HUES48 (cell line): ENCODE data around the gene HEATR5B.

ENCODE experiments used
- H3K27ac ChIP-seq: one replicate; pipeline ENCODE4 v1.7.0; 2013; ENCODE audit warnings: low read depth, low read length, inconsistent platforms
- H3K27me3 ChIP-seq: 2 replicates; pipeline ENCODE4 v1.6.1; 2013; ENCODE audit warnings: mild to moderate bottlenecking, low read length; ENCODE audit not compliant: control insufficient read depth, insufficient read depth
- H3K36me3 ChIP-seq: 2 replicates; pipeline ENCODE4 v1.6.1; 2013; ENCODE audit warnings: low read length; ENCODE audit not compliant: control insufficient read depth, insufficient read depth
- H3K4me1 ChIP-seq: 2 replicates; pipeline ENCODE4 v1.6.1; 2013; ENCODE audit warnings: mild to moderate bottlenecking, low read length; ENCODE audit not compliant: control insufficient read depth, insufficient read depth
- H3K4me3 ChIP-seq: 2 replicates; pipeline ENCODE4 v1.5.1; 2013; ENCODE audit warnings: mild to moderate bottlenecking, low read depth, low read length
- H3K9ac ChIP-seq: 2 replicates; pipeline ENCODE4 v1.6.1; 2013; ENCODE audit warnings: mild to moderate bottlenecking, low read depth, low read length, moderate library complexity
- H3K9me3 ChIP-seq: 2 replicates; pipeline ENCODE4 v1.6.1; 2013; ENCODE audit warnings: low read length; ENCODE audit not compliant: control insufficient read depth, insufficient read depth

HEATR5B gene

GRCh38 chr2:37068686-37069085 lies 15.5 kb downstream of the HEATR5B start:
- H3K27ac ChIP-seq: no peak overlapping the region
- H3K27me3 ChIP-seq: no peaks in the 10 kb centered on the region
- no peaks in the 10 kb centered on the region for H3K9me3 ChIP-seq
- H3K9ac ChIP-seq: no peak overlapping the region
- peaks cover 42% of the 10 kb centered on the region for H3K36me3 ChIP-seq
- H3K4me1 ChIP-seq: no peaks in the 10 kb centered on the region
- no peak overlapping the region for H3K4me3 ChIP-seq

DNA sequence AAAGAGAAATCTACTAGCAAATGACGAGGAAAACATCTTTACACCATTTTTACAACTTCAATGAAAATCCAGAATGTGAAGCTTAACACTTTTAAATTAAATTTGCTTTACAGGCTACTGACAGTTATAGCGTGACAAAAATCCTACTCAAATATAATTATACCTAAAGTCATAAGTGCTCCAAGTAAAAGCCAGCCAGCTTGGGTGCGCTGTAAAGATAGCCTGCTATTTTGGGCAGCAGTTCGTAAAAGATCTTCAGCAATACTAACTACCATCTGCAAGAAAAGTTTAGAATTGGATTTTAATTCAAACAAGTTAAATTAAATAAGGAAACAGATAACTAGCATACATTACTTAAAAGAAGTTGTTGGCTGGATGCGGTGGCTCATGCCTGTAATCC lies 22.4 kb downstream of the HEATR5B start:
- Histone ChIP-seq H3K4me1 (no peaks in the 10 kb centered on the region), H3K27me3 (no peaks in the 10 kb centered on the region), H3K4me3 (no peak overlapping the region), H3K27ac (no peak overlapping the region), H3K9ac (no peak overlapping the region), H3K9me3 (no peaks in the 10 kb centered on the region), H3K36me3 (peaks cover 71% of the 10 kb centered on the region)

DNA sequence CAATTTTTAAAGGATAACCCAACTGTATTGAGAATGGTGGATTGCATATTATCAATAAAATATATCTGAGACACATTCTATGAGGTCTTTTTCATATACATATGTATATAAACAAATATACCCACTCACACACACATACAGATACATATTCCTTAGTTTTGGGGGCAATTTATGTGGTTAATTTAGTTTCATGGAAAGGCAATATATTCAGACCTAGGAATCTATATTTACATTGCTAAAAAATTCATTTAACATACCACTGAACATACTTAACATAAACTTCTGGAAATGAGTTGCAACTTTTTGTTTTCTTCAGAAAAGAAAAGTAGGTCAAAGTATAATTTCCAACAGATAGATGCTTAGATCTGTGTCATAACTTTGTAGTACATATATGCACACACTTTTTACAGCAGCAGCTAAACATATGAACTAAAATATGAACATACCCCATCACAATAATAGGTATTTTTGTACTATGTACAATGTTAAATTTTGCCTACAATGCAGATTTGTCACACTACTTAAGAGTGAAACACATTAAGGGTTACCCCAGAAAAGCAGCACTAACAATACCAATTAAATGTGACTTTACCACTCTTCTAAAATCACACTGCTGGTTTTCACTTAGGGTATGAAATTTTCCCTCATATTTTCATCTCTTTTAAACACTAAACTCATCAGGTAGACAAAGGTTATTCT lies 23.0 kb downstream of the HEATR5B start:
- no peak overlapping the region for H3K9ac ChIP-seq
- H3K27me3 ChIP-seq: no peaks in the 10 kb centered on the region
- peaks cover 77% of the 10 kb centered on the region for H3K36me3 ChIP-seq
- H3K4me3 ChIP-seq: no peak overlapping the region
- H3K4me1 ChIP-seq: no peaks in the 10 kb centered on the region
- no peaks in the 10 kb centered on the region for H3K9me3 ChIP-seq
- H3K27ac ChIP-seq: no peak overlapping the region

GRCh38 chr2:37060446-37060845 lies 23.7 kb downstream of the HEATR5B start:
- H3K27me3 ChIP-seq: no peaks in the 10 kb centered on the region
- H3K9ac ChIP-seq: no peak overlapping the region
- H3K4me1 ChIP-seq: no peaks in the 10 kb centered on the region
- no peaks in the 10 kb centered on the region for H3K9me3 ChIP-seq
- no peak overlapping the region for H3K27ac ChIP-seq
- no peak overlapping the region for H3K4me3 ChIP-seq
- peaks cover 81% of the 10 kb centered on the region for H3K36me3 ChIP-seq

- Histone ChIP-seq H3K9me3 (no peaks in the 10 kb centered on the region), H3K9ac (no peak overlapping the region), H3K4me1 (no peaks in the 10 kb centered on the region), H3K36me3 (peaks cover 80% of the 10 kb centered on the region), H3K4me3 (no peak overlapping the region), H3K27me3 (no peaks in the 10 kb centered on the region), H3K27ac (no peak overlapping the region)
These were observed 24.3 kb downstream of the HEATR5B start for GRCh38 chr2:37059841-37060240.

DNA sequence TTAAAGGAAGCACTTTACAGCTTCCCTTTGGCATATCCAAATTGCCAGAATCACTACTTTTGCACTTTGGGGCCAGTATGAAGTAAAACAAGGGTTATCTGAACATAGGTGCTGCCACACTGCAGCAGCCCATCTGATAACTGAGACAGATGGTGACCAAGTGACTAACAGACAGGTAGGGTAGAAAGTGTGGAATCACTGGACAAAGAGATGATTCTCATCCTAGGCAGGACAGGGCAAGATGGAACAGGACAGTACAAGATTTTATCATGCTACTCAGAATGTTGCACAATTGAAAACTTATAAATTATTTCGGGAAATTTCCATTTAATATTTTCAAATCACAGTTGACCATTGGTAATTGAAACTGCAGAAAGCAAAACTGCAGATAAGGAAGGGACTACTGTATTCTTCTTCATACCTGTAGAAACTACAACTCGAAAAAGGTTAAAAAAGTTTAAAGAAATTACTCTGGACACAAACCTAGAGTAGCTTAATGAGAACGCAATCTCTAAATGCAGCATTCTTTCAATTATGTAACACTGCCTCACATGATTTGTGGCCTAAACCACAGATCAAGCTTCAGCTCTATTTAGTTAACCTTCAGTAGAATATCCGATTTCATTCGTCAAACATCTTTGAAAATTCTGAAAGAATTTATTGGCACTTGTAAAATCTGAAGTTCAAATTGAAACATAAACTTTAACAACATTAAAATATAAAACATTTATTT lies 31.4 kb downstream of the HEATR5B start:
- H3K4me3 ChIP-seq: no peak overlapping the region
- H3K27me3 ChIP-seq: no peaks in the 10 kb centered on the region
- H3K4me1 ChIP-seq: no peaks in the 10 kb centered on the region
- H3K36me3 ChIP-seq: peaks cover 46% of the 10 kb centered on the region
- no peak overlapping the region for H3K27ac ChIP-seq
- H3K9me3 ChIP-seq: no peaks in the 10 kb centered on the region
- no peak overlapping the region for H3K9ac ChIP-seq

GRCh38 chr2:37039580-37039979 lies 44.6 kb downstream of the HEATR5B start:
- H3K36me3 ChIP-seq: peaks cover 12% of the 10 kb centered on the region; the same call in 1 of the 2 replicates
- no peak overlapping the region for H3K4me3 ChIP-seq
- H3K4me1 ChIP-seq: no peaks in the 10 kb centered on the region
- no peak overlapping the region for H3K27ac ChIP-seq
- H3K27me3 ChIP-seq: no peaks in the 10 kb centered on the region
- H3K9me3 ChIP-seq: no peaks in the 10 kb centered on the region
- no peak overlapping the region for H3K9ac ChIP-seq

GRCh38 chr2:37037771-37038170 lies 46.4 kb downstream of the HEATR5B start:
- Histone ChIP-seq H3K4me3 (no peak overlapping the region), H3K27ac (no peak overlapping the region), H3K27me3 (no peaks in the 10 kb centered on the region), H3K4me1 (no peaks in the 10 kb centered on the region), H3K9ac (no peak overlapping the region), H3K9me3 (no peaks in the 10 kb centered on the region), H3K36me3 (peaks cover 12% of the 10 kb centered on the region; the same call in 1 of the 2 replicates)

DNA sequence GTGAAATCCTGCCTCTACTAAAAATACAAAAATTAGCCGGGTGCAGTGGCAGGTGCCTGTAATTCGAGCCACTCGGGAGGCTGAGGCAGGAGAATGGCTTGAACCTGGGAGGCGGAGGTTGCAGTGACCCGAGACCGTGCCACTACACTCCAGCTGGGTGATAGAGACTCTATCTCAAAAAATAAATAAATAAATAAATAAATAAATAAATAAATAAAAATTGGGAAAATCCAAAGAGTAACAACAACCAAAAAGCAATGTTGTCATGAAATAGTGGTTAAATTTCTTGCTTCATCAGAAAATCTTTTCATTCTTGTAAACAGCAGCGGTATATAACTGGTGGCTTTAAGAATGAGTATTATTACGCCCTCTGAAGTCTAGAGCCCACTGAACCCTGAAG lies 54.4 kb downstream of the HEATR5B start:
- Histone ChIP-seq H3K4me1 (no peaks in the 10 kb centered on the region), H3K9me3 (no peaks in the 10 kb centered on the region), H3K9ac (no peak overlapping the region), H3K27ac (no peak overlapping the region), H3K36me3 (peaks cover 10% of the 10 kb centered on the region; the same call in 1 of the 2 replicates), H3K4me3 (no peak overlapping the region), H3K27me3 (no peaks in the 10 kb centered on the region)

- Histone ChIP-seq H3K9ac (no peak overlapping the region), H3K4me3 (no peak overlapping the region), H3K27me3 (no peaks in the 10 kb centered on the region), H3K9me3 (no peaks in the 10 kb centered on the region), H3K36me3 (peaks cover 10% of the 10 kb centered on the region; the same call in 1 of the 2 replicates), H3K27ac (no peak overlapping the region), H3K4me1 (peaks cover 6% of the 10 kb centered on the region)
These were observed 58.1 kb downstream of the HEATR5B start for GRCh38 chr2:37026050-37026449.
